Heart left ventricle (tissue), 16 donors: ENCODE results near the gene CFAP299. TPM values are rescaled to one million over a fixed set of nuclear protein-coding genes. Genes with fewer than 3 reads are reported as not detected.
"Not testable (repeated sequence)": the region's sequence is repeated elsewhere in the genome, so short reads cannot be mapped to it uniquely, and the experiment has no call there.

Experiments
- ATAC-seq, 4 donors: fragments of 200-7000 bp; cut with Tn5 transposase; one replicate each; pipeline ENCODE4 v1.9.1; 2020 to 2022; ENCODE audit warnings: moderate library complexity in 4 of 4, mild to moderate bottlenecking in 3 of 4, moderate number of reproducible peaks in 1 of 4
- DNase-seq, 5 donors: peaks; one replicate each; pipeline ENCODE4 v3.0.0-alpha.2; 2020
- H3K27ac ChIP-seq, 12 donors: fragments of 200-600 bp; sonication (generic) in 4 of 12; one replicate each; pipeline versions ENCODE4 v1.5.0 to v1.8.0; 2016 to 2022; ENCODE audit warnings: mild to moderate bottlenecking in 2 of 12
- H3K27me3 ChIP-seq, 9 donors: fragments of 200-600 bp; sonication (generic) in 2 of 9; one replicate each; pipeline versions ENCODE4 v1.5.1 to v1.8.0; 2016 to 2022; ENCODE audit warnings: mild to moderate bottlenecking in 3 of 9
- H3K36me3 ChIP-seq, 9 donors: fragments of 200-600 bp; sonication (generic) in 2 of 9; one replicate each; pipeline versions ENCODE4 v1.5.0 to v1.8.0; 2018 to 2022; ENCODE audit warnings: mild to moderate bottlenecking in 2 of 9
- H3K4me1 ChIP-seq, 12 donors: fragments of 200-600 bp; sonication (generic) in 4 of 12; one replicate each; pipeline versions ENCODE4 v1.5.0 to v1.8.0; 2016 to 2022; ENCODE audit warnings: mild to moderate bottlenecking in 3 of 12
- H3K4me3 ChIP-seq, 12 donors: fragments of 200-600 bp; sonication (generic) in 4 of 12; one replicate each; pipeline versions ENCODE4 v1.5.0 to v1.8.0; 2017 to 2022; ENCODE audit warnings: mild to moderate bottlenecking in 9 of 12, moderate library complexity in 4 of 12
- H3K9me3 ChIP-seq, 12 donors: fragments of 200-600 bp; sonication (generic) in 4 of 12; one replicate each; pipeline versions ENCODE4 v1.5.0 to v1.8.0; 2016 to 2022; ENCODE audit warnings: mild to moderate bottlenecking in 1 of 12
- CTCF ChIP-seq, 12 donors: fragments of 200-600 bp; sonication (generic) in 4 of 12; IDR thresholded peaks; one replicate each; pipeline versions ENCODE4 v1.5.0 to v1.8.0; 2018 to 2022; ENCODE audit warnings: antibody characterized with exemption in 12 of 12, mild to moderate bottlenecking in 5 of 12
- POLR2A ChIP-seq, 2 donors: fragments of 450-650 bp; IDR thresholded peaks; one replicate each; pipeline ENCODE4 v1.6.1; 2017; ENCODE audit warnings: antibody characterized with exemption in 2 of 2, mild to moderate bottlenecking in 2 of 2, moderate library complexity in 2 of 2
- WGBS, 4 donors: extraction: QIAGEN DNeasy Blood & Tissue Kit in 2 of 4; methylation state at CpG; one replicate each; pipeline versions ENCODE4 v1.1.5 to v1.1.7; 2013 to 2018; 5-methylcytosine and 5-hydroxymethylcytosine counted together
- intact Hi-C, 10 donors: fragments of 100-400 bp; cut with DNase I; formaldehyde crosslinking; loops; one replicate each; pipeline versions ENCODE4 v1.11.1 to v1.14.2; 2022
- polyA plus RNA-seq, 2 donors: library from polyadenylated mRNA; stranded (reverse); fragments of 200-250 nt; gene quantifications; one replicate each; pipeline ENCODE4 v1.2.3, GENCODE V29; 2013
- total RNA-seq, 9 donors: library from RNA; depleted of rRNA in 2 of 9; stranded (reverse); fragments of >200 nt in 2 of 9; fragmentation: NEBNext Ultra II Directional in 3 of 9; extraction: Animal tissue kit (Norgen Biotek cat#: 25700) in 3 of 9; gene quantifications; one replicate each; pipeline versions ENCODE4 v1.1.0 to v1.2.4, GENCODE V29; 2016 to 2023
- donor health status: ischemic (EF 13 %, LVEDD 7.1; RV severe dilation, severe dysfunction).
- donor health status: healthy with polysubstance abuse.
- donor health status: DM: no; HTN: yes; CAD: no.
- donor health status: DM: no; HTN: no; CAD: no.
- donor health status: ischemic (EF 25% LVEDD 6.9; RV normal size, moderate dysfunction).
- donor health status: ischemic (EF 25% LVEDD 5.7; RV mildly dilated, moderate dysfunction).
- donor health status: healthy.
- donor health status: DM: yes; HTN: yes; CAD: no.
- donor health status: ischemic (EF 35%, LVEDD 5.7; RV mildly dilated, moderate dysfunction).
- donor health status: nonischemic (EF 11% LVEDD 7.7; RV severe dilation, severe dysfunction).
- donor health status: DM: yes; HTN: yes; CAD: no.
- donor health status: PGD.
- donor health status: ischemic (EF 29% LVEDD 5.4; RV normal size, mild dysfunction).
- donor health status: nonischemic (EF 23%, LVEDD 6.1; RV moderate dilation, normal function).

CFAP299 gene
- total and polyA plus RNA-seq, 11 donors: 0.25 TPM; not detected in 10

GRCh38 chr4:80787306-80787705, 451.8 kb downstream of the CFAP299 start:
- H3K36me3 ChIP-seq: no peaks in the 10 kb centered on the region
- no peak overlapping the region for H3K27ac ChIP-seq
- H3K4me3 ChIP-seq: no peak overlapping the region
- 50 to 59% (median 53%) methylated on average over 1 of the region's 1 CpG for whole genome bisulfite sequencing, 4 donors
- no peaks in the 10 kb centered on the region for H3K4me1 ChIP-seq
- intact Hi-C loops: no loop called here
- TF ChIP-seq CTCF (IDR thresholded peaks at IDR 0.05): no peak
- no peak for DNase-seq
- H3K27me3 ChIP-seq: no peaks in the 10 kb centered on the region
- no peaks in the 10 kb centered on the region for H3K9me3 ChIP-seq
- no peak for ATAC-seq

- no peaks in the 10 kb centered on the region for H3K27me3 ChIP-seq
- intact Hi-C loops: no loop called here
- no peaks in the 10 kb centered on the region for H3K9me3 ChIP-seq
- H3K27ac ChIP-seq: no peak overlapping the region
- WGBS, 4 donors: 65 to 80% (median 68%) methylated on average over 1 of the region's 1 CpG
- DNase-seq (no peak), ATAC-seq (no peak)
- H3K4me1 ChIP-seq: no peaks in the 10 kb centered on the region
- TF ChIP-seq POLR2A (IDR thresholded peaks at IDR 0.05): no peak
- no peaks in the 10 kb centered on the region for H3K36me3 ChIP-seq
- H3K4me3 ChIP-seq: no peak overlapping the region
Observed at GRCh38 chr4:80788798-80789197, 453.3 kb downstream of the CFAP299 start.

- Histone ChIP-seq H3K4me1 (no peaks in the 10 kb centered on the region), H3K27ac (no peak overlapping the region), H3K9me3 (peaks cover 0 to 4% (median 0%) of the 10 kb centered on the region in 12 donors), H3K36me3 (no peaks in the 10 kb centered on the region), H3K27me3 (no peaks in the 10 kb centered on the region), H3K4me3 (no peak overlapping the region)
- intact Hi-C loops: no loop called here
- WGBS, 4 donors: 74 to 86% (median 81%) methylated on average over 3 of the region's 3 CpGs
- no peak for TF ChIP-seq CTCF (IDR thresholded peaks at IDR 0.05)
- TF ChIP-seq POLR2A (IDR thresholded peaks at IDR 0.05): no peak
- no peak for ATAC-seq
- DNase-seq: no peak
Observed at GRCh38 chr4:80790152-80790551, 454.6 kb downstream of the CFAP299 start.

- H3K4me3 ChIP-seq, DNase-seq, H3K27ac ChIP-seq, intact Hi-C loops, H3K27me3 ChIP-seq, ATAC-seq, H3K36me3 ChIP-seq, H3K4me1 ChIP-seq: not testable (repeated sequence)
- peaks cover 0 to 29% (median 14%) of the 10 kb centered on the region in 12 donors for H3K9me3 ChIP-seq
- 63 to 80% (median 72%) methylated on average over 1 of the region's 1 CpG for WGBS, 4 donors
Observed at GRCh38 chr4:80793660-80794059, 458.1 kb downstream of the CFAP299 start.

GRCh38 chr4:80798082-80798481, 462.6 kb downstream of the CFAP299 start:
- Histone ChIP-seq H3K4me3 (no peak overlapping the region), H3K4me1 (no peaks in the 10 kb centered on the region), H3K36me3 (no peaks in the 10 kb centered on the region), H3K27ac (no peak overlapping the region), H3K27me3 (no peaks in the 10 kb centered on the region), H3K9me3 (peaks cover 0 to 29% (median 15%) of the 10 kb centered on the region in 12 donors)
- intact Hi-C loops: no loop called here
- TF ChIP-seq POLR2A (IDR thresholded peaks at IDR 0.05): no peak
- DNase-seq (no peak), ATAC-seq (no peak)
- WGBS, 4 donors: 43 to 81% (median 75%) methylated on average over 1 of the region's 1 CpG

GRCh38 chr4:80800719-80801118, 465.2 kb downstream of the CFAP299 start:
- H3K4me1 ChIP-seq, H3K4me3 ChIP-seq, H3K27ac ChIP-seq, ATAC-seq, H3K27me3 ChIP-seq, H3K36me3 ChIP-seq, intact Hi-C loops, DNase-seq: not testable (repeated sequence)
- H3K9me3 ChIP-seq: peaks cover 0 to 26% (median 15%) of the 10 kb centered on the region in 12 donors
- 53 to 74% (median 68%) methylated on average over 1 of the region's 1 CpG for WGBS, 4 donors
